Measurements from ENCODE around the gene CCDC9B. TPM values are rescaled to one million over a fixed set of nuclear protein-coding genes. Genes with fewer than 3 reads are reported as not detected.

Gene CCDC9B
- total RNA-seq, 1 donor from 2014 or later: 21.6 TPM

DNA sequence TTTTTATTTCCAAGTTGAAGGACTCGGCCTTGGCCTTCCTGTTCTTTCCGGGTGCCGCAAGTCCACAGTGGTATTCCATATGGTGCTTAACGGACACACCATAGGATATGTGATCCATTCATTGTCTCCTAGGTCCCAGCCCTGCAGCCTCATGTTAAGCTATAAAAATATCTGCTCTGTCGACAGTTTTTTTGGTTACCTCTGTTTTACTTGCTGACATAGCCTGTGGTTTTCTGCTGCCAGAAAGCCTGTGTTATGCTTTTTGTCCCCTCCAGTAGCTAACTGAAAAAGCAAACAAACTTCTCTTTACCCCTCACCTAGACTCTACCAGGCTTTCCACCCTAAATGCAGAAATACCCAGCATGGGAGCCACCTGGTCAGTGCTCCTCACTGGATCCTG lies 12.0 kb downstream of the CCDC9B start:
- Mint-ChIP-seq H3K9me3 (ENCODE audit: unreplicated experiment) (no peaks in the 10 kb centered on the region), H3K36me3 (ENCODE audit: unreplicated experiment) (peaks cover 12% of the 10 kb centered on the region), H3K4me3 (ENCODE audit: unreplicated experiment) (peak overlapping the region; percentile 82), H3K4me1 (ENCODE audit: unreplicated experiment) (peaks cover 75% of the 10 kb centered on the region), H3K27me3 (ENCODE audit: unreplicated experiment) (no peaks in the 10 kb centered on the region), H3K27ac (ENCODE audit: unreplicated experiment) (peak overlapping the region; percentile 92)
- TF ChIP-seq, protein P1, sequence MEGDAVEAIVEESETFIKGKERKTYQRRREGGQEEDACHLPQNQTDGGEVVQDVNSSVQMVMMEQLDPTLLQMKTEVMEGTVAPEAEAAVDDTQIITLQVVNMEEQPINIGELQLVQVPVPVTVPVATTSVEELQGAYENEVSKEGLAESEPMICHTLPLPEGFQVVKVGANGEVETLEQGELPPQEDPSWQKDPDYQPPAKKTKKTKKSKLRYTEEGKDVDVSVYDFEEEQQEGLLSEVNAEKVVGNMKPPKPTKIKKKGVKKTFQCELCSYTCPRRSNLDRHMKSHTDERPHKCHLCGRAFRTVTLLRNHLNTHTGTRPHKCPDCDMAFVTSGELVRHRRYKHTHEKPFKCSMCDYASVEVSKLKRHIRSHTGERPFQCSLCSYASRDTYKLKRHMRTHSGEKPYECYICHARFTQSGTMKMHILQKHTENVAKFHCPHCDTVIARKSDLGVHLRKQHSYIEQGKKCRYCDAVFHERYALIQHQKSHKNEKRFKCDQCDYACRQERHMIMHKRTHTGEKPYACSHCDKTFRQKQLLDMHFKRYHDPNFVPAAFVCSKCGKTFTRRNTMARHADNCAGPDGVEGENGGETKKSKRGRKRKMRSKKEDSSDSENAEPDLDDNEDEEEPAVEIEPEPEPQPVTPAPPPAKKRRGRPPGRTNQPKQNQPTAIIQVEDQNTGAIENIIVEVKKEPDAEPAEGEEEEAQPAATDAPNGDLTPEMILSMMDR (IDR thresholded peaks at IDR 0.05): no peak
- DNase-seq (ENCODE audit: extremely low spot score, unreplicated experiment): no peak

DNA sequence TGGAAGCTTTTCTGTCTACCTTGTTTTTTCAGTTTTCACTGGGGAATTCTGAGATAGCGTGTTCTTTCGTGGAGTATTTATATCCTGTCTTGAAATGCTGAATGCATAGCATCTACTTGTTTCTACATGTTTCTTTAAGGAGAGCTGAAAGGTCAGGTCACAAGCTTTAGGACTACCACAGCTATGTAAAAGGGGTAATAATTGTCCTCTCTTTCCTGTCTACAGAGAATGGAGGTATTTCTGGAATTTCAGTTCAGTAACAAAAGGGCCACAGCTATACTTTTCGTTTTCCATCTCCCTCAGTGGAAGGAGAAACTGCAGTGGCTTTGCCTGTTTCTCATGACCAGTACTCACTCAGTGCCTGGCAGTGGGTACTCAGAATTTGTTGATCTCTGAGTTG lies 12.6 kb downstream of the CCDC9B start:
- Mint-ChIP-seq H3K27ac (ENCODE audit: unreplicated experiment) (peak overlapping the region; percentile 92), H3K27me3 (ENCODE audit: unreplicated experiment) (no peaks in the 10 kb centered on the region), H3K36me3 (ENCODE audit: unreplicated experiment) (peaks cover 12% of the 10 kb centered on the region), H3K4me1 (ENCODE audit: unreplicated experiment) (peaks cover 70% of the 10 kb centered on the region), H3K4me3 (ENCODE audit: unreplicated experiment) (peak overlapping the region; percentile 82), H3K9me3 (ENCODE audit: unreplicated experiment) (no peaks in the 10 kb centered on the region)
- TF ChIP-seq, protein P1 (IDR thresholded peaks at IDR 0.05): no peak
- no peak for DNase-seq (ENCODE audit: extremely low spot score, unreplicated experiment)

DNA sequence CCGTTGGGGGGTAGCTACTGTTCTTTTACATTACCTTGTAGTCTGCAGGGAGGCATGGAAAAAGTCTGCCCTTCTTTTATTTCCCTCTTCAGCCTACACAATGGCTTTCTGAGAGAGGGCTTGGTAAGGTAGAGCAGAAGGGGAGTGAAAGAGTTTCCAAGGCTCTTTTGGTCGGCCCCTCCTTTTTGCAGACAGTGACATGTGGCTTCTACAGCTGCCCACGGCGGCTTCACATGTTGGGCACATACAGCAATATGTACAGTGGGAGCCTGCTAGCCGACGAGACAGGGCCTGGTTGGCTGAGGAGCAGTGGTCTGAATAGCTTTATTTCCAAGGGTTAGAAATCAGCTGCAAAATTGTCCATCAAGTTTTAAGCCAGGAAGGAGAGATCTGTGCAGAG lies 13.3 kb downstream of the CCDC9B start:
- Mint-ChIP-seq H3K4me3 (ENCODE audit: unreplicated experiment) (peak overlapping the region; percentile 82), H3K27ac (ENCODE audit: unreplicated experiment) (peak overlapping the region; percentile 92), H3K9me3 (ENCODE audit: unreplicated experiment) (no peaks in the 10 kb centered on the region), H3K36me3 (ENCODE audit: unreplicated experiment) (peaks cover 12% of the 10 kb centered on the region), H3K27me3 (ENCODE audit: unreplicated experiment) (no peaks in the 10 kb centered on the region), H3K4me1 (ENCODE audit: unreplicated experiment) (peaks cover 73% of the 10 kb centered on the region)
- TF ChIP-seq, protein P1 (IDR thresholded peaks at IDR 0.05): no peak
- no peak for DNase-seq (ENCODE audit: extremely low spot score, unreplicated experiment)

DNA sequence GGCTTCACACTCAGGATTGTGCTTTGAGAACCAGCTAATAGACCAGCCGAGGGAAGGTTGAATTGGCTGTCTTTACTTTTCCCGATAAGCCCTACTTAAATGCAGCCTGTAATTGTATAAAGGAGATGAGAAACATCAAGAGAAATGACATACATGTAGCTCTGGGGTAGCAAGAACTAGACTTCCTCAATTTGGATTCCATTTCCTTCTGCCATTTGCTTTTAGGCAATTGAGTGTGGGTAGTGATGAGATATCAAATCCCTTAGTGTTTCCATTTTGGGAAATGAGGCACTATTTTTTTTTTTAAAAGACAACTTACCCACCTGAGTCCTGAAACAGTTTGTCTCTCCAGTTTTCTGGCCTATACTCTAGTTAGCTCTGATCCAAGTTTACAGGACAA lies 15.0 kb downstream of the CCDC9B start:
- H3K27ac Mint-ChIP-seq (ENCODE audit: unreplicated experiment): peak overlapping the region; percentile 92
- TF ChIP-seq, protein P1 (IDR thresholded peaks at IDR 0.05): no peak
- no peaks in the 10 kb centered on the region for H3K9me3 Mint-ChIP-seq (ENCODE audit: unreplicated experiment)
- H3K27me3 Mint-ChIP-seq (ENCODE audit: unreplicated experiment): no peaks in the 10 kb centered on the region
- peak overlapping the region; percentile 82 for H3K4me3 Mint-ChIP-seq (ENCODE audit: unreplicated experiment)
- peaks cover 8% of the 10 kb centered on the region for H3K36me3 Mint-ChIP-seq (ENCODE audit: unreplicated experiment)
- peaks cover 80% of the 10 kb centered on the region for H3K4me1 Mint-ChIP-seq (ENCODE audit: unreplicated experiment)
- no peak for DNase-seq (ENCODE audit: extremely low spot score, unreplicated experiment)

DNA sequence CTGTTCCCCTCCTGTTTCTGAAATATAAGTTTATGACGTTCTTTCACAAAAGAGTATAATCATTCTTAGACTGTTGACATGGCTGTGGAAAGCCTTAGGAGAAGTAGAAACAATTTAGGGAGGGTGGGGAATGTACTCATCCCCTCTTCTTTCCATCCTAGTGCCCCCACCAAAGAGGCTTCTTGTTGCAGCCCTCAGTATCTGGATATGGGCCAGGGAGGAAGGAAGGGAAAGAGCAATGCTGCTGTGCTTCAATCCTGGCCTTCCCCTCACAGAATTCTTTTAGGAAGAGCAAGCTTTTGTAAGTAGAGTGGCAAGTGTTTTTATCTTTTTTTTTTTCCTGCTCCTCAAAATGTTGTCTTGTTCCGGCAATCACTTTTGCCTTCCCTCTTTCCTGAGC lies 15.6 kb downstream of the CCDC9B start:
- H3K36me3 Mint-ChIP-seq (ENCODE audit: unreplicated experiment): peaks cover 8% of the 10 kb centered on the region
- peaks cover 75% of the 10 kb centered on the region for H3K4me1 Mint-ChIP-seq (ENCODE audit: unreplicated experiment)
- H3K27me3 Mint-ChIP-seq (ENCODE audit: unreplicated experiment): no peaks in the 10 kb centered on the region
- TF ChIP-seq, protein P1 (IDR thresholded peaks at IDR 0.05): no peak
- H3K9me3 Mint-ChIP-seq (ENCODE audit: unreplicated experiment): no peaks in the 10 kb centered on the region
- H3K4me3 Mint-ChIP-seq (ENCODE audit: unreplicated experiment): peak overlapping the region; percentile 82
- peak overlapping the region; percentile 92 for H3K27ac Mint-ChIP-seq (ENCODE audit: unreplicated experiment)
- DNase-seq (ENCODE audit: extremely low spot score, unreplicated experiment): no peak

All from osteocyte (in vitro differentiated cells).